ENCODE results near the gene ING1. TPM values are rescaled to one million over a fixed set of nuclear protein-coding genes. Genes with fewer than 3 reads are reported as not detected.

ING1 gene, protein sequence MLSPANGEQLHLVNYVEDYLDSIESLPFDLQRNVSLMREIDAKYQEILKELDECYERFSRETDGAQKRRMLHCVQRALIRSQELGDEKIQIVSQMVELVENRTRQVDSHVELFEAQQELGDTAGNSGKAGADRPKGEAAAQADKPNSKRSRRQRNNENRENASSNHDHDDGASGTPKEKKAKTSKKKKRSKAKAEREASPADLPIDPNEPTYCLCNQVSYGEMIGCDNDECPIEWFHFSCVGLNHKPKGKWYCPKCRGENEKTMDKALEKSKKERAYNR
- 9.7 TPM for total RNA-seq
- long read RNA-seq, full-length matches to known transcripts: 29 of 38 reads
- long read RNA-seq, partial matches to known transcripts: 0 of 38 reads
- long read RNA-seq, other reads (novel, unspliced or antisense): 9 of 38 reads

- Histone ChIP-seq H3K36me3 (no peaks in the 10 kb centered on the region), H3K4me3 (peak within 1 kb of the TSS; percentile 81), H3K9me3 (no peaks in the 10 kb centered on the region), H3K4me1 (peaks cover 34% of the 10 kb centered on the region), H3K27me3 (ENCODE audit: low read depth) (no peaks in the 10 kb centered on the region), H3K27ac (peak within 1 kb of the TSS; percentile 99)
- DNase-seq (no peak), ATAC-seq (no peak)
- intact Hi-C loops (cut with DNase I): no loop called here
- no peak for TF ChIP-seq CTCF (IDR thresholded peaks at IDR 0.05)
Measured at GRCh38 chr13:110713642-110713952, at the start of gene ING1. Gene ING1, plus strand, starts transcription at chr13:110713700. Its CDS starts 450 bp downstream, at chr13:110714150.

GRCh38 chr13:110664041-110664440 lies 49.5 kb upstream of the ING1 start:
- intact Hi-C loops (cut with DNase I): no loop called here

DNA sequence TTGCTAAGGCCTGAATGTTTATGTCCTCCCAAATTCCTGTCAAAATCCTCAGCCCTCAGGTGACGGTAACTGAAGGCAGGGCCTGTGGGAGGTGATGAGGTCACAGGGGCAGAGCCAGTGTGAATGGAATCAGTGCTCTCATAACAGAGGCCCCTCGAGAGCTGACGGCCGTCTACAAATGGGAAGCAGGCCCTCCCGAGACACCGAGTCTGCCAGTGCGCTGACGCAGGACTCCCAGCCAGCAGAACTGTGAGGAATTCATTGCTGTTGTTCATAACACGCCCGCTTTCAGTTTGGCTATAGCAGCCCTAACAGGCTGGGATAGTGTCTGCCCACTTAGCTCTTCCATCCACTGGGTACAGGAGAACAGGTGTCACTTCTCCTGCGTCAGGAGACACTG lies 48.8 kb upstream of the ING1 start:
- intact Hi-C loops (cut with DNase I): no loop called here
- no peak overlapping the region for H3K4me3 ChIP-seq
- H3K27ac ChIP-seq: no peak overlapping the region
- TF ChIP-seq CTCF (IDR thresholded peaks at IDR 0.05): no peak
- DNase-seq: no peak
- no peak for ATAC-seq
- no peaks in the 10 kb centered on the region for H3K4me1 ChIP-seq
- no peaks in the 10 kb centered on the region for H3K9me3 ChIP-seq
- H3K36me3 ChIP-seq: peaks cover 79% of the 10 kb centered on the region
- H3K27me3 ChIP-seq (ENCODE audit: low read depth): no peaks in the 10 kb centered on the region

More at GRCh38 chr13:110664041-110664440, 49.5 kb upstream of the ING1 start:
- no peak for TF ChIP-seq CTCF (IDR thresholded peaks at IDR 0.05)
- Histone ChIP-seq H3K27me3 (ENCODE audit: low read depth) (no peaks in the 10 kb centered on the region), H3K9me3 (no peaks in the 10 kb centered on the region), H3K4me3 (no peak overlapping the region), H3K27ac (no peak overlapping the region), H3K36me3 (peaks cover 76% of the 10 kb centered on the region), H3K4me1 (no peaks in the 10 kb centered on the region)
- no peak for ATAC-seq
- DNase-seq: no peak

DNA sequence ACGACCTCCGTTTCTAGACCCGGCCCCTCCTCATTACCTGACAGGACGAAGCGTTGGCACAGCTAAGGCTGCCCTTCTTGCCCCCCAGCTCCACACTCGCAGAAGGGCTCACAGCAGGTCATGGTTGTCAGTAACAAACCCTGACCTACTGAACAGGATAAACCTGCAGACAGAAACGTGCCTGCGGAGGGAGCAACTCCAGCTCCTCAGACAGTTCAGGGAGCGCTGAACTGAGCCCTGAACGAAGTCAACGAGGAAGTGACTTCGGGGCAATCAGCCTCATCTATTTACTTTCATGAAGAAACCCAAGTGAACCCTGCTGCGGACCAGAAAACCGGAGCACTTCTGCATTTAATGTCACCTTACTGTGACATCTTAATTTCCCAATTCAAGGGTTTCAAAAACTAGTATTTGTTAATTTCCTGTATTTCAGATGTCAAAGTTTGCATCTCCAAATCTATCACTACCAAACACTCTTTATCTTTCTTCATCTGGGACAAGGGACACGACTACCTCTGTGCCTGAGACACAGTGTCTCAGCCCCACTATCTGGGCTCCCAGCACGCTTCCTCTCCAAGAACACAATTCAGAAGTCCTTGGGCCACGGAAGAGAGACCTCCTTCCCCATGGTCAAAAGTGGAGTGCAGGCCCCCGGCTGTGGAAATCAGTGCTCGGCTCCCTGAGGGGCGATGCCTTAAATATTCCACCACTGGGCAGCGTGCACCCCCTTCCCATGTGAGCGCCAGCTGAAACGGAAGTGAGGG lies 47.8 kb upstream of the ING1 start:
- Histone ChIP-seq H3K27ac (peak overlapping the region; percentile 46), H3K4me1 (no peaks in the 10 kb centered on the region), H3K36me3 (peaks cover 81% of the 10 kb centered on the region), H3K9me3 (no peaks in the 10 kb centered on the region), H3K27me3 (ENCODE audit: low read depth) (no peaks in the 10 kb centered on the region), H3K4me3 (no peak overlapping the region)
- DNase-seq (no peak), ATAC-seq (peak; percentile 80 to 89)
- intact Hi-C loops (cut with DNase I): no loop called here
- no peak for TF ChIP-seq CTCF (IDR thresholded peaks at IDR 0.05)

- Histone ChIP-seq H3K4me3 (no peak overlapping the region), H3K27me3 (ENCODE audit: low read depth) (no peaks in the 10 kb centered on the region), H3K36me3 (peaks cover 81% of the 10 kb centered on the region), H3K27ac (peak overlapping the region; percentile 46), H3K4me1 (no peaks in the 10 kb centered on the region), H3K9me3 (no peaks in the 10 kb centered on the region)
- TF ChIP-seq CTCF (IDR thresholded peaks at IDR 0.05): no peak
- intact Hi-C loops (cut with DNase I): no loop called here
- DNase-seq (no peak), ATAC-seq (no peak)
Measured at GRCh38 chr13:110666255-110666533, 47.3 kb upstream of the ING1 start.

Measured in lower lobe of right lung (tissue), 2 donors.